IMR-90 (cell line): ENCODE results near the gene TMEM82. TPM values are rescaled to one million over a fixed set of nuclear protein-coding genes. Genes with fewer than 3 reads are reported as not detected.

ENCODE experiments used
- ATAC-seq: fragments of 200-7000 bp; cut with Tn5 transposase; 2 replicates; pipeline ENCODE4 v1.9.1; 2020; ENCODE audit warnings: low read depth, mild to moderate bottlenecking, moderate library complexity
- BruUV-seq: library from RNA; stranded (reverse); fragments of 400-500 nt; replicated peaks from 2 replicates; lab custom pipeline; 2021; lab: Mats Ljungman, UMichigan
- CTCF ChIA-PET: fragments of 300-600 bp; formaldehyde crosslinking; extraction: SDS; loops from one replicate; lab custom pipeline; 2021; ENCODE audit warnings: antibody characterized with exemption; lab: Yijun Ruan, JAX
- POLR2A ChIA-PET: fragments of 300-600 bp; sonication (Branson Sonifier 250); formaldehyde crosslinking; loops from one replicate; lab custom pipeline; 2022; ENCODE audit warnings: antibody characterized with exemption; ENCODE audit not compliant: unreplicated experiment; lab: Charles Lee
- DNase-seq: peaks from one replicate; pipeline ENCODE4 v3.0.0; 2013
- H2AFZ ChIP-seq: replicated peaks from 2 replicates; pipeline ENCODE3; 2013; ENCODE audit warnings: low read length, mild to moderate bottlenecking; ENCODE audit not compliant: poor library complexity
- H2AK5ac ChIP-seq: 2 replicates; pipeline ENCODE4 v1.6.1; 2013; ENCODE audit warnings: low read depth, low read length, inconsistent platforms
- H2AK9ac ChIP-seq: replicated peaks from 2 replicates; pipeline ENCODE3; 2013; ENCODE audit warnings: mild to moderate bottlenecking, low read depth, low read length, moderate library complexity; ENCODE audit not compliant: poor library complexity
- H2BK120ac ChIP-seq: 2 replicates; pipeline ENCODE4 v1.6.1; 2013; ENCODE audit warnings: low read depth, low read length, inconsistent platforms
- H2BK15ac ChIP-seq: 3 replicates; pipeline ENCODE4 v1.6.1; 2013; ENCODE audit warnings: low read depth, low read length, inconsistent platforms
- H2BK20ac ChIP-seq: 2 replicates; pipeline ENCODE4 v1.6.1; 2013; ENCODE audit warnings: low read depth, mild to moderate bottlenecking, inconsistent platforms, low read length, moderate library complexity
- H2BK5ac ChIP-seq: 2 replicates; pipeline ENCODE4 v1.6.1; 2013; ENCODE audit warnings: mild to moderate bottlenecking, low read depth, low read length, inconsistent platforms; ENCODE audit not compliant: poor library complexity, severe bottlenecking
- H3K14ac ChIP-seq: replicated peaks from 2 replicates; pipeline ENCODE4 v1.6.1; 2013; ENCODE audit warnings: low read depth, low read length, inconsistent platforms
- H3K18ac ChIP-seq: 2 replicates; pipeline ENCODE4 v1.6.1; 2013; ENCODE audit warnings: low read depth, low read length, control low read depth
- H3K23ac ChIP-seq: 2 replicates; pipeline ENCODE4 v1.6.1; 2013; ENCODE audit warnings: low read depth, low read length, inconsistent platforms
- H3K27ac ChIP-seq: 2 replicates; pipeline ENCODE4 v1.5.1; 2013; ENCODE audit warnings: mild to moderate bottlenecking, control low read depth, low read length; ENCODE audit not compliant: insufficient read depth
- H3K27me3 ChIP-seq: 2 replicates; pipeline ENCODE4 v1.6.1; 2013; ENCODE audit warnings: low read length; ENCODE audit not compliant: control insufficient read depth, insufficient read depth
- H3K36me3 ChIP-seq: 2 replicates; pipeline ENCODE4 v1.6.1; 2013; ENCODE audit warnings: low read length, mixed read lengths; ENCODE audit not compliant: control insufficient read depth, insufficient read depth
- H3K4ac ChIP-seq: 2 replicates; pipeline ENCODE4 v1.6.1; 2013; ENCODE audit warnings: low read depth, low read length, inconsistent platforms
- H3K4me1 ChIP-seq: 2 replicates; pipeline ENCODE4 v1.6.1; 2013; ENCODE audit warnings: low read length, mixed read lengths; ENCODE audit not compliant: control insufficient read depth, insufficient read depth
- H3K4me2 ChIP-seq: 2 replicates; pipeline ENCODE4 v1.6.1; 2013; ENCODE audit warnings: low read depth, mild to moderate bottlenecking, control low read depth, low read length, moderate library complexity
- H3K4me3 ChIP-seq: 2 replicates; pipeline ENCODE4 v1.5.1; 2013; ENCODE audit warnings: low read depth, mild to moderate bottlenecking, control low read depth, low read length, moderate library complexity; ENCODE audit not compliant: insufficient read depth
- H3K56ac ChIP-seq: 2 replicates; pipeline ENCODE4 v1.6.1; 2013; ENCODE audit warnings: low read length, inconsistent platforms; ENCODE audit not compliant: insufficient read depth; ENCODE audit errors: extremely low read depth
- H3K79me1 ChIP-seq, 2 experiments: 2 replicates each; pipeline ENCODE4 v1.6.1; 2013; ENCODE audit warnings: low read length in 2 of 2, inconsistent platforms in 1 of 2, low read depth in 1 of 2
- H3K9ac ChIP-seq: 2 replicates; pipeline ENCODE4 v1.6.1; 2013; ENCODE audit warnings: low read depth, low read length, control low read depth
- H3K9me1 ChIP-seq: 2 replicates; pipeline ENCODE4 v1.6.1; 2013; ENCODE audit warnings: low read length, inconsistent platforms; ENCODE audit not compliant: insufficient read depth
- H3K9me3 ChIP-seq: 2 replicates; pipeline ENCODE4 v1.6.1; 2013; ENCODE audit warnings: low read length; ENCODE audit not compliant: control insufficient read depth, insufficient read depth
- H4K20me1 ChIP-seq: 2 replicates; pipeline ENCODE4 v1.6.1; 2013; ENCODE audit warnings: low read length, inconsistent platforms; ENCODE audit not compliant: insufficient read depth
- H4K5ac ChIP-seq: 2 replicates; pipeline ENCODE4 v1.6.1; 2013; ENCODE audit warnings: mild to moderate bottlenecking, low read depth, low read length, control low read depth
- H4K8ac ChIP-seq, 2 experiments: 2 replicates each; pipeline ENCODE4 v1.6.1; 2013; ENCODE audit warnings: low read depth in 2 of 2, low read length in 2 of 2, control low read depth in 1 of 2, inconsistent platforms in 1 of 2
- H4K91ac ChIP-seq: 2 replicates; pipeline ENCODE4 v1.6.1; 2013; ENCODE audit warnings: low read depth, low read length, inconsistent platforms; ENCODE audit not compliant: insufficient read depth
- CTCF ChIP-seq: conservative IDR thresholded peaks from 2 replicates; pipeline ENCODE4 v1.5.1; 2012; ENCODE audit warnings: mild to moderate bottlenecking, low read depth, low read length, improper control_type of control experiment
- MAZ ChIP-seq: IDR thresholded peaks from 2 replicates; pipeline ENCODE4 v1.6.1; 2012; ENCODE audit warnings: low read depth, mild to moderate bottlenecking, low read length, improper control_type of control experiment, moderate library complexity, borderline replicate concordance
- RAD21 ChIP-seq: IDR thresholded peaks from 2 replicates; pipeline ENCODE4 v1.6.1; 2012; ENCODE audit warnings: low read length, improper control_type of control experiment
- USF2 ChIP-seq: fragments of 150-350 bp; IDR thresholded peaks from 2 replicates; pipeline ENCODE4 v1.6.1; 2017; ENCODE audit warnings: mild to moderate bottlenecking, antibody characterized with exemption, low read length, low read depth
- WGBS, 2 experiments: methylation state at CpG; one replicate each; pipeline versions ENCODE4 v1.1.5 to v1.1.7; 2013; ENCODE audit warnings: missing lambda C conversion rate in 2 of 2; ENCODE audit not compliant: insufficient read length in 1 of 2; ENCODE audit errors: extremely low coverage in 2 of 2; 5-methylcytosine and 5-hydroxymethylcytosine counted together
- dilution Hi-C: fragments of 300-500 bp; cut with HindIII; formaldehyde crosslinking; loops from one replicate; pipeline ENCODE4 v1.14.3; 2018; ENCODE audit warnings: low sequenced_read_pairs; ENCODE audit not compliant: unreplicated experiment
- in situ Hi-C: fragments of 300-500 bp; cut with MboI; formaldehyde crosslinking; loops from 3 replicates; pipeline ENCODE4 v1.14.3; 2019; ENCODE audit warnings: low sequenced_read_pairs, inconsistent platforms, mixed read lengths
- intact Hi-C: fragments of 100-400 bp; cut with micrococcal nuclease; formaldehyde crosslinking; loops from 2 replicates; pipeline ENCODE4 v1.10.0; 2022
- polyA plus RNA-seq, 3 experiments: library from polyadenylated mRNA; depleted of rRNA; stranded (reverse); fragments of >200 nt; gene quantifications; 2 replicates each; pipeline ENCODE4 v1.2.3, GENCODE V29; 2012; ENCODE audit warnings: low replicate concordance in 1 of 3
- total RNA-seq: library from RNA; depleted of rRNA; stranded (reverse); fragments of >200 nt; gene quantifications from 2 replicates; pipeline ENCODE4 v1.2.3, GENCODE V29; 2012

The TMEM82 gene
- total and polyA plus RNA-seq, 2 of the 4 experiments (the other 2 are of a cell fraction): not detected

DNA sequence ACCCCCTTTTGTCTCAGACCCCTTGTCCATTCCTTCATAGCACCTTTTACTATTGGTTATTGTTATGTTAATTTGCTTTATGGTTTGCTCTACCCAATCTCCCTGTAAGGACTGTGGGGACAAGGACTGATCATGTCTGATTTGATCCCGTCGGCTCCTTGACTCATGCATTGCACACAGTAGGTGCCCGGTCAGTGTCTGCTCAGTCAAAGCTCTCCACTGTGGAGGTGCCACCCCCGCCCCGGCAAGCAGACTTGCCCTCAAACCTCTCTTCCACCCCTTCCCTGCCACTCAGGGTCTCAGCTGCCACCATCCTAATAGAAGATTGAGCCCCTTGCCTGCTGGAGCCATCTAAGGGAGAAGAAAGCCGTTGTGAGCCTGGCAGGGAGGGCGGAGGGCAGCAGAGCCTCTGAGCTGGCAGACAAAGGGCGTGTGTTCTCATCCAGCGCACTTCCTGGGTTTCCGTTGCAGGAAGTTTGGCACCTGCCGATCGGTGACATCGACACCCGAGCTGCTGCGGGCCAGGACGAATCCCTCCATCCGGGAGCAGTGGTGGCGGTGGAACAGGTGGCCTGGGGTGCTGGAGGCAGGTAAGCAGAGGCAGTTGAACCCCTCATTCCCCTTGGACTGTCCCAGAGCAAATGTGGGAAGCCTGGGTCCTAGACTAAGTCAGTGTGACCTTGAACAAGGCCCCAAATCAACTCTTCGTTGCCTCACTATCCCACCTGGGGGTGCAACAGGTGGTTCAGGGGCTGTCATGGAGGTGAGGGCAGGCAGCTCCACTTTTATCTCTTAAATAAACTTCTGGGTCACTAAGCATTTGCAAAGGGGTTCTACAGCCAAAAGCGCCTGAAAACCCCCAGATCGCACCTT lies 14.1 kb downstream of the TMEM82 start:
- Histone ChIP-seq H2BK20ac (no peak overlapping the region), H2BK5ac (no peak overlapping the region), H4K91ac (no peak overlapping the region), H3K9me1 (peaks cover 4% of the 10 kb centered on the region; the same call in 1 of the 2 replicates), H3K9me3 (no peaks in the 10 kb centered on the region), H3K18ac (no peak overlapping the region), H3K4ac (no peak overlapping the region), H3K56ac (no peak overlapping the region), H2AFZ (peak overlapping the region; percentile 48), H4K5ac (no peak overlapping the region), H3K4me3 (no peak overlapping the region), H4K20me1 (peaks cover 8% of the 10 kb centered on the region), H2AK5ac (no peak overlapping the region), H3K27ac (no peak overlapping the region), H2BK120ac (no peak overlapping the region), H3K9ac (no peak overlapping the region), H3K27me3 (no peaks in the 10 kb centered on the region), H3K23ac (no peak overlapping the region), H2BK15ac (no peak overlapping the region), H3K4me2 (no peak overlapping the region), H3K4me1 (peaks cover 15% of the 10 kb centered on the region), H4K8ac (no peak overlapping the region), H3K79me1 (peaks cover 4 to 24% of the 10 kb centered on the region in 2 experiments; a peak in 3 of 4 replicates), H2AK9ac (no peak overlapping the region), H3K14ac (no peak overlapping the region), H3K36me3 (no peaks in the 10 kb centered on the region)
- DNase-seq: no peak
- WGBS, 2 experiments: 77% methylated on average over 6 of the region's 21 CpGs; no CpG with 5 or more reads in 1 of the 2 experiments
- in situ Hi-C loops: no loop called here
- BruUV-seq: no TSS peak
- no peak for ATAC-seq
- intact Hi-C loops: no loop called here
- TF ChIP-seq CTCF: no peak
- TF ChIP-seq RAD21: no peak
- no peak for TF ChIP-seq MAZ
- no peak for TF ChIP-seq USF2
- dilution Hi-C loops: no loop called here
- POLR2A ChIA-PET: interaction anchor here (0.6 kb wide), 2 partner anchors 50 to 248 kb away, joined by 4 to 6 read pairs; no protein-coding TSS in a partner anchor
- CTCF ChIA-PET: no interaction called here
